A673 (cell line): ENCODE data around the gene CHD3.

ENCODE experiments used
- CTCF ChIP-seq: fragments of 300-800, 200-600 bp; sonication (generic); conservative IDR thresholded peaks from 2 replicates; pipeline ENCODE4 v1.5.1; 2017; ENCODE audit warnings: low read depth, mild to moderate bottlenecking, antibody characterized with exemption, low read length, moderate library complexity, mixed read lengths
- EZH2 ChIP-seq: fragments of 200-600 bp; sonication (generic); IDR thresholded peaks from 2 replicates; pipeline ENCODE4 v1.6.1; 2017; ENCODE audit warnings: borderline replicate concordance, low read depth, mild to moderate bottlenecking, mixed read lengths, antibody characterized with exemption, low read length; ENCODE audit not compliant: poor library complexity, severe bottlenecking

GRCh38 chr17:7848739-7849129 lies 39.9 kb upstream of the CHD3 start:
- TF ChIP-seq CTCF (no peak), EZH2 (no peak)
